Muscle of leg (tissue), 11 donors: Measurements from ENCODE around the gene SKI. TPM values are rescaled to one million over a fixed set of nuclear protein-coding genes. Genes with fewer than 3 reads are reported as not detected.
A peak's percentile ranks its signal among the peaks of the same experiment; 100 is the strongest.

Source experiments
- DNase-seq: peaks from one replicate; pipeline ENCODE4 v3.0.0; 2013
- H3K27ac ChIP-seq: one replicate; pipeline ENCODE4 v1.5.1; 2013; ENCODE audit warnings: mild to moderate bottlenecking, low read length, control low read depth
- H3K27me3 ChIP-seq: one replicate; pipeline ENCODE4 v1.6.1; 2013; ENCODE audit warnings: low read length; ENCODE audit not compliant: control insufficient read depth, insufficient read depth
- H3K36me3 ChIP-seq: one replicate; pipeline ENCODE4 v1.6.1; 2013; ENCODE audit warnings: low read length; ENCODE audit not compliant: control insufficient read depth, insufficient read depth
- H3K4me1 ChIP-seq: one replicate; pipeline ENCODE4 v1.6.1; 2013; ENCODE audit warnings: low read length; ENCODE audit not compliant: control insufficient read depth, insufficient read depth
- H3K4me3 ChIP-seq: one replicate; pipeline ENCODE4 v1.5.1; 2013; ENCODE audit warnings: low read length, control low read depth
- H3K9me3 ChIP-seq: replicated peaks from 2 replicates; pipeline ENCODE4 v1.6.1; 2013; ENCODE audit warnings: low read depth, low read length; ENCODE audit not compliant: control insufficient read depth
- WGBS: methylation state at CpG from one replicate; pipeline ENCODE4 v1.1.5; 2013; ENCODE audit warnings: missing lambda C conversion rate; ENCODE audit not compliant: insufficient coverage; 5-methylcytosine and 5-hydroxymethylcytosine counted together
- polyA plus RNA-seq, 8 donors: library from polyadenylated mRNA; unstranded; fragments of 120-200 nt; gene quantifications; one replicate each; pipeline versions ENCODE4 v1.2.1 to v1.2.3, GENCODE V29; 2013; ENCODE audit warnings: inconsistent platforms in 1 of 8, low replicate concordance in 1 of 8; ENCODE audit not compliant: insufficient read length in 8 of 8, insufficient read depth in 1 of 8
- total RNA-seq: library from RNA; stranded (reverse); fragments of 120-200 nt; gene quantifications from one replicate; pipeline ENCODE4 v1.2.4, GENCODE V29; 2013

Gene SKI
- total and polyA plus RNA-seq, 9 donors, result 16.8 to 83.2 (median 65.5) TPM

- Histone ChIP-seq H3K36me3 (peaks cover 68% of the 10 kb centered on the region), H3K27ac (no peak overlapping the region), H3K4me1 (peaks cover 62% of the 10 kb centered on the region), H3K9me3 (no peaks in the 10 kb centered on the region), H3K4me3 (no peak overlapping the region), H3K27me3 (no peaks in the 10 kb centered on the region)
- DNase-seq, result no peak
- WGBS, result 88% methylated on average over 8 of the region's 15 CpGs
These were observed 79.9 kb downstream of the SKI start for GRCh38 chr1:2307972-2308371.

GRCh38 chr1:2308844-2309243 is 80.7 kb downstream of the SKI start:
- no peak overlapping the region for H3K4me3 ChIP-seq
- no peak overlapping the region for H3K27ac ChIP-seq
- DNase-seq, result no peak
- 84% methylated on average over 19 of the region's 20 CpGs for WGBS
- H3K4me1 ChIP-seq, result peaks cover 71% of the 10 kb centered on the region
- H3K36me3 ChIP-seq, result peaks cover 59% of the 10 kb centered on the region
- H3K27me3 ChIP-seq, result no peaks in the 10 kb centered on the region
- no peaks in the 10 kb centered on the region for H3K9me3 ChIP-seq

GRCh38 chr1:2310332-2311183 is 82.4 kb downstream of the SKI start:
- no peaks in the 10 kb centered on the region for H3K27me3 ChIP-seq
- no peak overlapping the region for H3K4me3 ChIP-seq
- H3K36me3 ChIP-seq, result peaks cover 43% of the 10 kb centered on the region
- H3K4me1 ChIP-seq, result peaks cover 66% of the 10 kb centered on the region
- peak overlapping the region; percentile 94 for H3K27ac ChIP-seq
- H3K9me3 ChIP-seq, result no peaks in the 10 kb centered on the region
- no peak for DNase-seq
- 59% methylated on average over 19 of the region's 28 CpGs for WGBS

- peaks cover 36% of the 10 kb centered on the region for H3K36me3 ChIP-seq
- H3K27me3 ChIP-seq, result no peaks in the 10 kb centered on the region
- WGBS, result 17% methylated on average over 14 of the region's 21 CpGs
- H3K9me3 ChIP-seq, result no peaks in the 10 kb centered on the region
- peak overlapping the region; percentile 94 for H3K27ac ChIP-seq
- peak; percentile 73 for DNase-seq
- H3K4me3 ChIP-seq, result no peak overlapping the region
- H3K4me1 ChIP-seq, result peaks cover 66% of the 10 kb centered on the region
These were observed 83.3 kb downstream of the SKI start for GRCh38 chr1:2311184-2312032.

GRCh38 chr1:2312160-2312514 is 84.0 kb downstream of the SKI start:
- peak overlapping the region; percentile 94 for H3K27ac ChIP-seq

GRCh38 chr1:2312515-2313301 is 84.6 kb downstream of the SKI start:
- H3K4me1 ChIP-seq, result peaks cover 71% of the 10 kb centered on the region
- no peaks in the 10 kb centered on the region for H3K27me3 ChIP-seq
- DNase-seq, result peak; percentile 83
- no peaks in the 10 kb centered on the region for H3K9me3 ChIP-seq
- peaks cover 24% of the 10 kb centered on the region for H3K36me3 ChIP-seq
- H3K27ac ChIP-seq, result peak overlapping the region; percentile 94
- 22% methylated on average over 16 of the region's 24 CpGs for WGBS
- no peak overlapping the region for H3K4me3 ChIP-seq

More at GRCh38 chr1:2312160-2312514, 84.0 kb downstream of the SKI start:
- peaks cover 30% of the 10 kb centered on the region for H3K36me3 ChIP-seq
- DNase-seq, result no peak
- H3K4me3 ChIP-seq, result no peak overlapping the region
- 22% methylated on average over 3 of the region's 10 CpGs for WGBS
- no peaks in the 10 kb centered on the region for H3K9me3 ChIP-seq
- no peaks in the 10 kb centered on the region for H3K27me3 ChIP-seq
- H3K4me1 ChIP-seq, result peaks cover 66% of the 10 kb centered on the region

GRCh38 chr1:2313651-2314261 is 85.6 kb downstream of the SKI start:
- Histone ChIP-seq H3K4me3 (peak overlapping the region; percentile 44), H3K27ac (peak overlapping the region; percentile 94), H3K36me3 (peaks cover 14% of the 10 kb centered on the region), H3K27me3 (no peaks in the 10 kb centered on the region), H3K9me3 (no peaks in the 10 kb centered on the region), H3K4me1 (peaks cover 82% of the 10 kb centered on the region)
- peak; percentile 35 for DNase-seq
- WGBS, result 31% methylated on average over 18 of the region's 18 CpGs

GRCh38 chr1:2314273-2314802 is 86.2 kb downstream of the SKI start:
- H3K27me3 ChIP-seq, result no peaks in the 10 kb centered on the region
- H3K9me3 ChIP-seq, result no peaks in the 10 kb centered on the region
- peak overlapping the region; percentile 94 for H3K27ac ChIP-seq
- 4% methylated on average over 32 of the region's 54 CpGs for WGBS
- peak overlapping the region; percentile 44 for H3K4me3 ChIP-seq
- H3K36me3 ChIP-seq, result peaks cover 9% of the 10 kb centered on the region
- H3K4me1 ChIP-seq, result peaks cover 87% of the 10 kb centered on the region
- DNase-seq, result peak; percentile 85

- 7% methylated on average over 44 of the region's 91 CpGs for WGBS
- Histone ChIP-seq H3K4me1 (peaks cover 93% of the 10 kb centered on the region), H3K9me3 (no peaks in the 10 kb centered on the region)
These were observed 86.9 kb downstream of the SKI start for GRCh38 chr1:2314803-2315673.

More at GRCh38 chr1:2314803-2315673, 86.9 kb downstream of the SKI start:
- Histone ChIP-seq H3K27me3 (no peaks in the 10 kb centered on the region), H3K36me3 (peaks cover 8% of the 10 kb centered on the region), H3K4me3 (peak overlapping the region; percentile 44), H3K27ac (peak overlapping the region; percentile 97)
- DNase-seq, result peak; percentile 92
